Choroid plexus epithelial cell (primary cell): Measurements from ENCODE around the gene PLSCR1.
A peak's percentile ranks its signal among the peaks of the same experiment; 100 is the strongest.

ENCODE experiments used
- DNase-seq: peaks from one replicate; pipeline ENCODE4 v3.0.0-alpha.2; 2010; ENCODE audit warnings: low read depth
- H3K4me3 ChIP-seq: 2 replicates; pipeline ENCODE4 v1.5.1; 2011; ENCODE audit warnings: low read depth, mild to moderate bottlenecking, control low read depth, low read length, moderate library complexity
- CTCF ChIP-seq: conservative IDR thresholded peaks from 2 replicates; pipeline ENCODE4 v1.5.1; 2011; ENCODE audit warnings: low read depth, mild to moderate bottlenecking, control low read depth, inconsistent platforms, low read length, moderate library complexity

PLSCR1 gene

GRCh38 chr3:146544002-146544928 lies at the start of gene PLSCR1:
PLSCR1 (minus strand) TSS chr3:146544607; CDS start chr3:146536552, 8,055 bp downstream.
- H3K4me3 ChIP-seq, result peak within 1 kb of the TSS; percentile 84
- peak; percentile 99 for DNase-seq
- no peak for TF ChIP-seq CTCF

GRCh38 chr3:146593776-146594175 lies 49.4 kb upstream of the PLSCR1 start:
- no peak for DNase-seq
- TF ChIP-seq CTCF, result no peak
- no peak overlapping the region for H3K4me3 ChIP-seq

DNA sequence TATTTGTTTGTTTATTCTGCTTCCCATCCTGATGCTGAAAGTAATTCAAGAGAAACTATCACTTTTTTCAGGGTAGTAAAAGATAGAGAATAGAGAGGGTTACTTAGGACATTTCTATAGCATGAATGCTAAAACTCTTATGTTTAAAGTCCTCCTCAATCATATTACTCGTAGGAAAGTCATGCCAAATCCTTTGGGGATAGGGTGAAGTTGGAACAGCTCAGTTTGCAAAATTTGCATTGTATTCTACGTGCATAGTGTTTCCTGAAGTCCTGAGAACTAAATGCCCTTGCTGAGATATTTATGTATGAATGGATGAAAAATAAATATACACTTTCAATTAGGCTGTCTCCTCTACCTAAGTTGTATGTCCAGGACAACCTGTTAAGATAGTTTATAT lies 46.1 kb upstream of the PLSCR1 start:
- DNase-seq, result peak; percentile 15
- no peak overlapping the region for H3K4me3 ChIP-seq
- TF ChIP-seq CTCF, result no peak

GRCh38 chr3:146589899-146590508 lies 45.6 kb upstream of the PLSCR1 start:
- peak; percentile 64 for TF ChIP-seq CTCF
- no peak overlapping the region for H3K4me3 ChIP-seq
- peak; percentile 82 for DNase-seq

DNA sequence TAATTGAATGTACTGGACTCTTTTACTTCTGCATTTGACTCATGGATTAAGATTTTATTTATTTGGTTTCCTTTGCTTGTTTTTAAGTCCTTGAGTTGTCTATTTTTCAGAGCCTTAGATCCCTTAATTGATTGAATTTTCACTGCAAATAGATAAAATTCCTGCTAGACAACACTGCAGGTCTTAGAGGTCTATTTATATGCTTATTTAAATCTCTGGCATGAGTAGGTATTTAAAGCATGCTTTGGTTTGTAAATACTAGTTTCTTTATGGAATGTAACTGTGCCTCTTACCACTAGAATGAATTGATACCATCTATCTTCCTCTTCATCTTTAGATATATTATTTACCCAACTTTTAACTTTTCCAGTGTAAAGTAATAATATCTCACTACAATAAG lies 40.7 kb upstream of the PLSCR1 start:
- TF ChIP-seq CTCF, result no peak
- no peak for DNase-seq
- H3K4me3 ChIP-seq, result no peak overlapping the region

- no peak overlapping the region for H3K4me3 ChIP-seq
- no peak for TF ChIP-seq CTCF
- DNase-seq, result peak; percentile 65
Measured at GRCh38 chr3:146581951-146582467, 37.6 kb upstream of the PLSCR1 start.
